CD14-positive monocyte (primary cell): ENCODE results near the gene CCDC178. TPM values are rescaled to one million over a fixed set of nuclear protein-coding genes. Genes with fewer than 3 reads are reported as not detected.
"Not testable (repeated sequence)": the region's sequence is repeated elsewhere in the genome, so short reads cannot be mapped to it uniquely, and the experiment has no call there.

Source experiments
- DNase-seq, 3 donors: peaks; one replicate each; pipeline ENCODE4 v3.0.0-alpha.2; 2011 to 2022
- H2AFZ ChIP-seq: 2 replicates; pipeline ENCODE4 v1.6.0; 2012; ENCODE audit warnings: mild to moderate bottlenecking, low read depth, low read length, inconsistent platforms; ENCODE audit not compliant: insufficient read depth, poor library complexity, severe bottlenecking
- H3K27ac ChIP-seq, 2 donors: 1 replicate in 1 of 2; 2 replicates in 1 of 2; pipeline ENCODE4 v1.5.1; 2012 to 2013; ENCODE audit warnings: low read length in 2 of 2, control low read depth in 1 of 2, inconsistent platforms in 1 of 2, low read depth in 1 of 2, mild to moderate bottlenecking in 1 of 2
- H3K27me3 ChIP-seq, 2 donors: one replicate each; pipeline versions ENCODE4 v1.6.0 to v1.6.1; 2011 to 2013; ENCODE audit warnings: low read length in 2 of 2; ENCODE audit not compliant: control insufficient read depth in 2 of 2, insufficient read depth in 2 of 2
- H3K36me3 ChIP-seq, 2 donors: replicated peaks in 1 of 2; 1 replicate in 1 of 2; 2 replicates in 1 of 2; pipeline versions ENCODE4 v1.5.1 to v1.6.1; 2012 to 2013; ENCODE audit warnings: low read length in 2 of 2, control low read depth in 1 of 2, inconsistent platforms in 1 of 2, mild to moderate bottlenecking in 1 of 2; ENCODE audit not compliant: insufficient read depth in 2 of 2, control insufficient read depth in 1 of 2
- H3K4me1 ChIP-seq, 2 donors: 1 replicate in 1 of 2; 2 replicates in 1 of 2; pipeline versions ENCODE4 v1.5.1 to v1.6.1; 2012 to 2013; ENCODE audit warnings: low read length in 2 of 2, control low read depth in 1 of 2, inconsistent platforms in 1 of 2, mild to moderate bottlenecking in 1 of 2, moderate library complexity in 1 of 2; ENCODE audit not compliant: insufficient read depth in 2 of 2, control insufficient read depth in 1 of 2
- H3K4me2 ChIP-seq: replicated peaks from 2 replicates; pipeline ENCODE3; 2012; ENCODE audit warnings: low read length, moderate library complexity, mild to moderate bottlenecking; ENCODE audit not compliant: poor library complexity, severe bottlenecking; ENCODE audit errors: extremely low read depth
- H3K4me3 ChIP-seq, 3 experiments: fragments of 200-600 bp in 1 of 3; sonication (generic) in 1 of 3; replicated peaks in 1 of 3; 1 replicate in 2 of 3; 2 replicates in 1 of 3; pipeline ENCODE4 v1.5.1; 2011 to 2013; ENCODE audit warnings: low read length in 3 of 3, mild to moderate bottlenecking in 3 of 3, control low read depth in 2 of 3, low read depth in 2 of 3, inconsistent platforms in 1 of 3, moderate library complexity in 1 of 3
- H3K79me2 ChIP-seq: 2 replicates; pipeline ENCODE4 v1.6.0; 2012; ENCODE audit warnings: mild to moderate bottlenecking, control low read depth, inconsistent platforms, low read length, moderate library complexity; ENCODE audit not compliant: insufficient read depth
- H3K9ac ChIP-seq: 2 replicates; pipeline ENCODE4 v1.6.0; 2017; ENCODE audit warnings: low read length, mild to moderate bottlenecking; ENCODE audit not compliant: insufficient read depth, poor library complexity, severe bottlenecking
- H3K9me3 ChIP-seq, 2 donors: replicated peaks in 1 of 2; 1 replicate in 1 of 2; 2 replicates in 1 of 2; pipeline versions ENCODE4 v1.5.1 to v1.6.1; 2012 to 2013; ENCODE audit warnings: low read length in 2 of 2, control low read depth in 1 of 2; ENCODE audit not compliant: control insufficient read depth in 1 of 2, insufficient read depth in 1 of 2
- H4K20me1 ChIP-seq: 2 replicates; pipeline ENCODE4 v1.6.0; 2012; ENCODE audit warnings: mild to moderate bottlenecking, low read length, control low read depth, moderate library complexity; ENCODE audit not compliant: insufficient read depth
- H3K27ac Mint-ChIP-seq, 7 donors: one replicate each; pipeline ENCODE4 v1.8.0; 2020; ENCODE audit warnings: mild to moderate bottlenecking in 7 of 7, mixed read lengths in 7 of 7, moderate library complexity in 6 of 7, inconsistent platforms in 2 of 7
- H3K27me3 Mint-ChIP-seq, 3 donors: one replicate each; pipeline ENCODE4 v1.8.0; 2021 to 2022; ENCODE audit warnings: low read depth in 3 of 3, mild to moderate bottlenecking in 3 of 3, mixed read lengths in 3 of 3, moderate library complexity in 3 of 3, inconsistent platforms in 1 of 3
- H3K36me3 Mint-ChIP-seq, 2 donors: one replicate each; pipeline ENCODE4 v1.8.0; 2020; ENCODE audit warnings: mixed read lengths in 2 of 2, inconsistent platforms in 1 of 2, mild to moderate bottlenecking in 1 of 2
- H3K4me1 Mint-ChIP-seq: one replicate; pipeline ENCODE4 v1.8.0; 2020; ENCODE audit warnings: mild to moderate bottlenecking, mixed read lengths
- H3K4me3 Mint-ChIP-seq, 2 donors: one replicate each; pipeline ENCODE4 v1.8.0; 2020; ENCODE audit warnings: mild to moderate bottlenecking in 2 of 2, mixed read lengths in 2 of 2, moderate library complexity in 1 of 2
- H3K9me3 Mint-ChIP-seq, 7 donors: one replicate each; pipeline ENCODE4 v1.8.0; 2020 to 2022; ENCODE audit warnings: mixed read lengths in 7 of 7, mild to moderate bottlenecking in 6 of 7, moderate library complexity in 6 of 7, inconsistent platforms in 2 of 7
- CTCF ChIP-seq: fragments of 200-600 bp; IDR thresholded peaks from one replicate; pipeline ENCODE4 v1.8.0; 2022; ENCODE audit warnings: antibody characterized with exemption, mild to moderate bottlenecking
- WGBS: methylation state at CpG from one replicate; pipeline ENCODE4 v1.1.5; 2013; ENCODE audit warnings: missing lambda C conversion rate; ENCODE audit not compliant: insufficient coverage; 5-methylcytosine and 5-hydroxymethylcytosine counted together
- intact Hi-C, 2 donors: fragments of 100-400 bp; cut with micrococcal nuclease; formaldehyde crosslinking; loops; one replicate each; pipeline versions ENCODE4 v1.15.0 to v1.15.1; 2023
- polyA plus RNA-seq, 3 donors: library from polyadenylated mRNA; depleted of rRNA in 1 of 3; unstranded in 2 of 3; stranded (reverse) in 1 of 3; fragments of 300-500 nt in 2 of 3; fragments of >200 nt in 1 of 3; fragmentation: Illumina TruSeq in 2 of 3; gene quantifications; 1 replicate in 2 of 3; 2 replicates in 1 of 3; pipeline ENCODE4 v1.2.3, GENCODE V29; 2012 to 2021

The CCDC178 gene
- polyA plus RNA-seq, 3 donors = not detected

GRCh38 chr18:33404244-33404873 is 36.2 kb downstream of the CCDC178 start:
- H3K9me3 ChIP-seq = no peaks in the 10 kb centered on the region
- no peak overlapping the region for H3K4me3 ChIP-seq
- no peak overlapping the region for H3K4me2 ChIP-seq
- Mint-ChIP-seq H3K9me3 (no peaks in the 10 kb centered on the region), H3K4me1 (no peaks in the 10 kb centered on the region), H3K4me3 (no peak overlapping the region), H3K27me3 (no peaks in the 10 kb centered on the region), H3K27ac (no peak overlapping the region), H3K36me3 (no peaks in the 10 kb centered on the region)
- no peak overlapping the region for H3K27ac ChIP-seq
- TF ChIP-seq CTCF = no peak
- no peaks in the 10 kb centered on the region for H3K36me3 ChIP-seq
- H4K20me1 ChIP-seq = no peaks in the 10 kb centered on the region
- DNase-seq = no peak
- H3K27me3 ChIP-seq = no peaks in the 10 kb centered on the region
- no peaks in the 10 kb centered on the region for H3K79me2 ChIP-seq
- H3K9ac ChIP-seq = no peak overlapping the region
- intact Hi-C loops = no loop called here
- no peak overlapping the region for H2AFZ ChIP-seq
- no peaks in the 10 kb centered on the region for H3K4me1 ChIP-seq

DNA sequence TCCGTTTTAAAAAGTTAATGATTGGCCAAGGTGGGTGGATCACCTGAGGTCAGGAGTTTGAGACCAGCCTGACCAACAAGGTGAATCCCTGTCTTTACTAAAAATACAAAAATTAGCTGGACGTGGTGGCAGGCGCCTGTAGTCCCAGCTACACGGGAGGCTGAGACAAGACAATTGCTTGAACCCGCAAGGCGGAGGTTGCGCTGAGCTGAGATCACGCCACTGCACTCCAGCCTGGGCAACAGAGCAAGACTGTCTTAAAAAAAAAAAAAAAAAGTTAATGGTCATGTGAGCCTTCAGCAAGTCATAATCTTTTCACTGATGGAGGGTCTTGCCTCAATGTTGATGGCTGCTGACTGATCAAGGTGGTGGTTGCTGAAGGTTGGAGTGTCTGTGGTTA is 41.6 kb downstream of the CCDC178 start:
- H3K9ac ChIP-seq, H3K27ac Mint-ChIP-seq, H3K4me3 Mint-ChIP-seq, H3K27ac ChIP-seq, H3K27me3 Mint-ChIP-seq, intact Hi-C loops, H3K4me2 ChIP-seq, H4K20me1 ChIP-seq, H3K36me3 ChIP-seq, H3K9me3 Mint-ChIP-seq, H3K4me1 ChIP-seq, H3K4me1 Mint-ChIP-seq, H3K4me3 ChIP-seq, H3K27me3 ChIP-seq, H3K9me3 ChIP-seq, H2AFZ ChIP-seq, DNase-seq, H3K36me3 Mint-ChIP-seq, H3K79me2 ChIP-seq: not testable (repeated sequence)
- WGBS = 96% methylated on average over 7 of the region's 8 CpGs
